ENCODE data around the gene SLC22A3.

GRCh38 chr6:160378882-160379281, 30.7 kb downstream of the SLC22A3 start:
- no peak for TF ChIP-seq POLR2A (IDR thresholded peaks at IDR 0.05)
- no peak for TF ChIP-seq CTCF (IDR thresholded peaks at IDR 0.05)

Measured in testis (tissue), 2 donors.